LoVo (cell line): ENCODE results near the gene SMURF2.
"Not testable (repeated sequence)": the region's sequence is repeated elsewhere in the genome, so short reads cannot be mapped to it uniquely, and the experiment has no call there.

ENCODE experiments used
- DNase-seq: peaks from one replicate; pipeline ENCODE4 v3.0.0-alpha.2; 2016; ENCODE audit warnings: low spot score

The SMURF2 gene

GRCh38 chr17:64661976-64662773, at the start of gene SMURF2:
Gene SMURF2 (minus strand): TSS chr17:64662307. CDS start chr17:64661880, 427 bp downstream.
- peak; percentile 76 for DNase-seq

- DNase-seq: no peak
Measured at GRCh38 chr17:64709481-64709880, 47.4 kb upstream of the SMURF2 start.

GRCh38 chr17:64707050-64707591, 45.0 kb upstream of the SMURF2 start:
- DNase-seq: peak; percentile 93

- DNase-seq: peak; percentile 68
Measured at GRCh38 chr17:64706224-64707049, 44.3 kb upstream of the SMURF2 start.

- no peak for DNase-seq
Measured at GRCh38 chr17:64702815-64703214, 40.7 kb upstream of the SMURF2 start.

- no peak for DNase-seq
Measured at GRCh38 chr17:64698725-64699124, 36.6 kb upstream of the SMURF2 start.

GRCh38 chr17:64694207-64694606, 32.1 kb upstream of the SMURF2 start:
- DNase-seq: peak; percentile 85

GRCh38 chr17:64692187-64692586, 30.1 kb upstream of the SMURF2 start:
- DNase-seq: no peak

- no peak for DNase-seq
Measured at GRCh38 chr17:64689106-64689505, 27.0 kb upstream of the SMURF2 start.

- DNase-seq: no peak
Measured at GRCh38 chr17:64688481-64688880, 26.4 kb upstream of the SMURF2 start.

- DNase-seq: no peak
Measured at GRCh38 chr17:64687961-64688360, 25.9 kb upstream of the SMURF2 start.

GRCh38 chr17:64687376-64687775, 25.3 kb upstream of the SMURF2 start:
- no peak for DNase-seq

- peak; percentile 49 for DNase-seq
Measured at GRCh38 chr17:64686705-64687104, 24.6 kb upstream of the SMURF2 start.

GRCh38 chr17:64685705-64686104, 23.6 kb upstream of the SMURF2 start:
- DNase-seq: no peak

GRCh38 chr17:64683796-64684195, 21.7 kb upstream of the SMURF2 start:
- no peak for DNase-seq

- DNase-seq: no peak
Measured at GRCh38 chr17:64682261-64683181, 20.4 kb upstream of the SMURF2 start.

- DNase-seq: peak; percentile 47
Measured at GRCh38 chr17:64679710-64680216, 17.7 kb upstream of the SMURF2 start.

- DNase-seq: no peak
Measured at GRCh38 chr17:64676763-64677162, 14.7 kb upstream of the SMURF2 start.

- DNase-seq: not testable (repeated sequence)
Measured at GRCh38 chr17:64670843-64671590, 8.9 kb upstream of the SMURF2 start.

GRCh38 chr17:64667807-64668721, 6.0 kb upstream of the SMURF2 start:
- peak; percentile 52 for DNase-seq
